ENCODE results near the gene ZBED4. TPM values are rescaled to one million over a fixed set of nuclear protein-coding genes. Genes with fewer than 3 reads are reported as not detected.

The ZBED4 gene
- total RNA-seq, 2 experiments from 2014 or later: 14.8 to 15.0 TPM

GRCh38 chr22:49853981-49854831, 562 bp downstream of the ZBED4 start:
- peak overlapping the region; percentile 55 to 70 for H3K27ac ChIP-seq (ENCODE audit: low read depth in 1 of 2, low read length in 2 of 2)
- Mint-ChIP-seq H3K4me3 (peak overlapping the region; percentile 97), H3K9me3 (no peaks in the 10 kb centered on the region), H3K36me3 (ENCODE audit: low read depth) (peaks cover 10% of the 10 kb centered on the region), H3K4me1 (ENCODE audit: low read depth) (peaks cover 53% of the 10 kb centered on the region), H3K27me3 (peaks cover 3% of the 10 kb centered on the region), H3K27ac (peak overlapping the region; percentile 96)
- H3K9me3 ChIP-seq (ENCODE audit: control insufficient read depth in 1 of 2, insufficient read depth in 1 of 2, low read length in 2 of 2): no peaks in the 10 kb centered on the region
- ChIA-PET POLR2A (interaction anchor here (0.6 to 2.5 kb wide), 12 partner anchors 9 to 338 kb away, joined by 3 to 12 read pairs (median 5); partner anchors contain the start of genes ALG12 and CRELD2), CTCF (interaction anchor here (1.4 kb wide), 1 partner anchor 15 kb away, joined by 4 read pairs; no protein-coding TSS in a partner anchor)
- H3K36me3 ChIP-seq (ENCODE audit: insufficient read depth, low read length): peaks cover 4% of the 10 kb centered on the region
- ATAC-seq (ENCODE audit: poor library complexity) (no peak), DNase-seq (peak in 4 of 14 experiments; percentile 25 to 56 (median 40))
- H3K4me3 ChIP-seq (ENCODE audit: low read length): peak overlapping the region; percentile 75
- peaks cover 67% of the 10 kb centered on the region for H3K4me1 ChIP-seq (ENCODE audit: insufficient read depth, low read length)
- no peak for TF ChIP-seq CTCF (IDR thresholded peaks at IDR 0.05)
- H3K27me3 ChIP-seq (ENCODE audit: control insufficient read depth in 1 of 2, insufficient read depth in 2 of 2, low read length in 2 of 2): no peaks in the 10 kb centered on the region
- intact Hi-C loops (cut with DNase I, micrococcal nuclease): loop anchor here (1.0 to 10.0 kb wide), 7 partner anchors 15 to 106 kb away; partner anchors contain the start of genes ALG12 (in 2 of the 2), CRELD2 (in 2 of the 2), BRD1 (in 1 of the 2) and PIM3 (in 1 of the 2)

DNA sequence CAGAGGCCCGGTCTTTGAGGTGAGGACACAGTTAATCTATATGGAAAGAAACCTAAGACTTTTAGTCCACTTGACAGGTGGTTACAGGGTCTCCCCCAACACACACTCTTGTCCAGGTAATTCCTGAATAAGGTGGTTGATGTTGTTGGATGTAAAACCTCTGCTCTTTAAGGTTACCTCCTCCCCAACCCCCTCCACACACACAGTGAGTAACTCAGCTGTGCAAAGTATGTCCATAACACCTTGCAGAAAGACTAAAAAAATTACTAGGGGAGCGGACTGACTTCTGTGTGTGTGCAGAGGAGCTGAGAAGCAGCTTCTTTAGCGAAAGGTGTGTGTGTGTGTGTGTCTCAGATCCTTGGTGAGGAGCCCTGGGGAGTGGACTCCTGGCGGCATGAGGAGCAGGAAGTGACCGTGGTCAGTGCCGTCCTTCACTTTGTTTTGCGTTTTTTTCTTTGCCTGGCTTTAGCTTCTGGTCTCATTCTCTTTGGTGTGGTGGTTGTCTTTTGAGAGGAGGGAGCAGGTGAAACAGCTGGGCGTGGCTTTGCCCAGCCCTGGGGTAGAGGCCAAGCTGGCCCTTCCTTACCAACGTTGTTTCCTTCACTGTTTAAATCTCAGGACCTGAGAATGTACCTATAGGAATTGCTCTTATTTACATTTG, 1.7 kb downstream of the ZBED4 start:
- CTCF ChIA-PET: interaction anchor here (1.4 kb wide), 2 partner anchors 14 to 86 kb away, joined by 3 to 4 read pairs; no protein-coding TSS in a partner anchor
- no peaks in the 10 kb centered on the region for H3K27me3 ChIP-seq (ENCODE audit: control insufficient read depth in 1 of 2, insufficient read depth in 2 of 2, low read length in 2 of 2)
- ATAC-seq (ENCODE audit: poor library complexity) (no peak), DNase-seq (peak in 3 of 14 experiments; percentile 22 to 49 (median 44))
- Mint-ChIP-seq H3K36me3 (ENCODE audit: low read depth) (peaks cover 10% of the 10 kb centered on the region), H3K4me3 (peak overlapping the region; percentile 97), H3K4me1 (ENCODE audit: low read depth) (peaks cover 55% of the 10 kb centered on the region), H3K9me3 (no peaks in the 10 kb centered on the region), H3K27ac (peak overlapping the region; percentile 96), H3K27me3 (peaks cover 3% of the 10 kb centered on the region)
- H3K4me3 ChIP-seq (ENCODE audit: low read length): peak overlapping the region; percentile 75
- no peak for TF ChIP-seq CTCF (IDR thresholded peaks at IDR 0.05)
- H3K36me3 ChIP-seq (ENCODE audit: insufficient read depth, low read length): peaks cover 4% of the 10 kb centered on the region
- no peaks in the 10 kb centered on the region for H3K9me3 ChIP-seq (ENCODE audit: control insufficient read depth in 1 of 2, insufficient read depth in 1 of 2, low read length in 2 of 2)
- intact Hi-C loops (cut with DNase I, micrococcal nuclease): loop anchor here (2.0 to 10.0 kb wide), 3 partner anchors 15 to 51 kb away; partner anchors contain the start of gene BRD1 (in 1 of the 2)
- peaks cover 59% of the 10 kb centered on the region for H3K4me1 ChIP-seq (ENCODE audit: insufficient read depth, low read length)
- POLR2A ChIA-PET: interaction anchor here (0.6 to 2.5 kb wide), 13 partner anchors 13 to 766 kb away, joined by 3 to 12 read pairs (median 4); partner anchors contain the start of genes ALG12 and CRELD2
- no peak overlapping the region for H3K27ac ChIP-seq (ENCODE audit: low read depth in 1 of 2, low read length in 2 of 2)

- no peak overlapping the region for H3K27ac Mint-ChIP-seq
- peaks cover 53% of the 10 kb centered on the region for H3K4me1 Mint-ChIP-seq (ENCODE audit: low read depth)
- no peak overlapping the region for H3K27ac ChIP-seq (ENCODE audit: low read depth in 1 of 2, low read length in 2 of 2)
- peak overlapping the region; percentile 97 for H3K4me3 Mint-ChIP-seq
- ATAC-seq (ENCODE audit: poor library complexity) (no peak), DNase-seq (no peak)
- H3K4me1 ChIP-seq (ENCODE audit: insufficient read depth, low read length): peaks cover 55% of the 10 kb centered on the region
- no peaks in the 10 kb centered on the region for H3K9me3 Mint-ChIP-seq
- ChIA-PET POLR2A (interaction anchor here (1.2 to 2.5 kb wide), 4 partner anchors 12 to 42 kb away, joined by 3 to 12 read pairs (median 7); no protein-coding TSS in a partner anchor), CTCF (interaction anchor here (1.4 kb wide), 1 partner anchor 87 kb away, joined by 3 read pairs; no protein-coding TSS in a partner anchor)
- no peak overlapping the region for H3K4me3 ChIP-seq (ENCODE audit: low read length)
- H3K36me3 ChIP-seq (ENCODE audit: insufficient read depth, low read length): peaks cover 4% of the 10 kb centered on the region
- no peaks in the 10 kb centered on the region for H3K27me3 ChIP-seq (ENCODE audit: control insufficient read depth in 1 of 2, insufficient read depth in 2 of 2, low read length in 2 of 2)
- H3K9me3 ChIP-seq (ENCODE audit: control insufficient read depth in 1 of 2, insufficient read depth in 1 of 2, low read length in 2 of 2): no peaks in the 10 kb centered on the region
- intact Hi-C loops (cut with DNase I, micrococcal nuclease): loop anchor here in 1 of 2 experiments (10.0 kb wide), 1 partner anchor 52 kb away; no protein-coding TSS in a partner anchor
- peaks cover 10% of the 10 kb centered on the region for H3K36me3 Mint-ChIP-seq (ENCODE audit: low read depth)
- no peaks in the 10 kb centered on the region for H3K27me3 Mint-ChIP-seq
- no peak for TF ChIP-seq CTCF (IDR thresholded peaks at IDR 0.05)
These were observed 2.7 kb downstream of the ZBED4 start for GRCh38 chr22:49856343-49856742.
